ENCODE data around the gene SPECC1.

Gene SPECC1

GRCh38 chr17:20282526-20283308, 273.6 kb downstream of the SPECC1 start:
- no peak for DNase-seq (ENCODE audit: low read depth)
- TF ChIP-seq, protein P1, sequence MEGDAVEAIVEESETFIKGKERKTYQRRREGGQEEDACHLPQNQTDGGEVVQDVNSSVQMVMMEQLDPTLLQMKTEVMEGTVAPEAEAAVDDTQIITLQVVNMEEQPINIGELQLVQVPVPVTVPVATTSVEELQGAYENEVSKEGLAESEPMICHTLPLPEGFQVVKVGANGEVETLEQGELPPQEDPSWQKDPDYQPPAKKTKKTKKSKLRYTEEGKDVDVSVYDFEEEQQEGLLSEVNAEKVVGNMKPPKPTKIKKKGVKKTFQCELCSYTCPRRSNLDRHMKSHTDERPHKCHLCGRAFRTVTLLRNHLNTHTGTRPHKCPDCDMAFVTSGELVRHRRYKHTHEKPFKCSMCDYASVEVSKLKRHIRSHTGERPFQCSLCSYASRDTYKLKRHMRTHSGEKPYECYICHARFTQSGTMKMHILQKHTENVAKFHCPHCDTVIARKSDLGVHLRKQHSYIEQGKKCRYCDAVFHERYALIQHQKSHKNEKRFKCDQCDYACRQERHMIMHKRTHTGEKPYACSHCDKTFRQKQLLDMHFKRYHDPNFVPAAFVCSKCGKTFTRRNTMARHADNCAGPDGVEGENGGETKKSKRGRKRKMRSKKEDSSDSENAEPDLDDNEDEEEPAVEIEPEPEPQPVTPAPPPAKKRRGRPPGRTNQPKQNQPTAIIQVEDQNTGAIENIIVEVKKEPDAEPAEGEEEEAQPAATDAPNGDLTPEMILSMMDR (IDR thresholded peaks at IDR 0.05; ENCODE audit: control insufficient read depth, insufficient read depth, low read depth, low read length, missing control alignments): no peak
- H3K4me3 ChIP-seq (ENCODE audit: control insufficient read depth, low read depth, low read length): no peak overlapping the region

- no peak for DNase-seq (ENCODE audit: low read depth)
- TF ChIP-seq, protein P1 (IDR thresholded peaks at IDR 0.05; ENCODE audit: control insufficient read depth, insufficient read depth, low read depth, low read length, missing control alignments): no peak
- no peak overlapping the region for H3K4me3 ChIP-seq (ENCODE audit: control insufficient read depth, low read depth, low read length)
These were observed 274.9 kb downstream of the SPECC1 start for GRCh38 chr17:20284022-20284421.

- no peak overlapping the region for H3K4me3 ChIP-seq (ENCODE audit: control insufficient read depth, low read depth, low read length)
- TF ChIP-seq, protein P1 (IDR thresholded peaks at IDR 0.05; ENCODE audit: control insufficient read depth, insufficient read depth, low read depth, low read length, missing control alignments): no peak
- no peak for DNase-seq (ENCODE audit: low read depth)
These were observed 275.6 kb downstream of the SPECC1 start for GRCh38 chr17:20284570-20285295.

DNA sequence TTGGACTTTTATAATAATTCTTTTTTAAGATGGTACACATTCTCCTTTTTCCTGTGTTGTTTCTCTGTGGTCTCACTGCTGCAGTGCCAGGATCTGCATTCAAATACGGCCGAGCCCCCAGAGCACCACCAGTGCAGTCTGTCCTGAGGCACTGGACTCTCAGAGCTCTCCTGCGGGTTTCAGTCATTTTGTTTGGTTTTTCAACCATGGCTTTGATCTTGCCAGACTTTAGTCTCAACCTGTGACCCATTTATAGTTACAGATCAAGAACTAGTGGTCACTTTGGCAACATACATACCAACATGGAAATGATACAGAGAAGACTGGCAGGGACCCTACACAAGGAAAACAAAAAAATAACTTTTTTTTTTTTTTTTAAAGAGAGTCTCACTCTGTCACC, 280.8 kb downstream of the SPECC1 start:
- no peak overlapping the region for H3K4me3 ChIP-seq (ENCODE audit: control insufficient read depth, low read depth, low read length)
- DNase-seq (ENCODE audit: low read depth): no peak
- TF ChIP-seq, protein P1 (IDR thresholded peaks at IDR 0.05; ENCODE audit: control insufficient read depth, insufficient read depth, low read depth, low read length, missing control alignments): no peak

GRCh38 chr17:20291853-20292252, 282.7 kb downstream of the SPECC1 start:
- TF ChIP-seq, protein P1 (IDR thresholded peaks at IDR 0.05; ENCODE audit: control insufficient read depth, insufficient read depth, low read depth, low read length, missing control alignments): no peak
- no peak overlapping the region for H3K4me3 ChIP-seq (ENCODE audit: control insufficient read depth, low read depth, low read length)
- no peak for DNase-seq (ENCODE audit: low read depth)

- DNase-seq (ENCODE audit: low read depth): no peak
- no peak overlapping the region for H3K4me3 ChIP-seq (ENCODE audit: control insufficient read depth, low read depth, low read length)
- TF ChIP-seq, protein P1 (IDR thresholded peaks at IDR 0.05; ENCODE audit: control insufficient read depth, insufficient read depth, low read depth, low read length, missing control alignments): no peak
These were observed 284.3 kb downstream of the SPECC1 start for GRCh38 chr17:20293501-20293900.

All from AG09309 (cell line).